Fibroblast of villous mesenchyme (primary cell): Measurements from ENCODE around the gene CLEC3A. TPM values are rescaled to one million over a fixed set of nuclear protein-coding genes. Genes with fewer than 3 reads are reported as not detected.

Experiments
- DNase-seq: peaks from one replicate; pipeline ENCODE4 v3.0.0-alpha.2; 2010; ENCODE audit warnings: low read depth
- H3K4me3 ChIP-seq: 2 replicates; pipeline ENCODE4 v1.5.1; 2011; ENCODE audit warnings: low read depth, mild to moderate bottlenecking, low read length
- CTCF ChIP-seq: IDR thresholded peaks from 2 replicates; pipeline ENCODE4 v1.5.1; 2012; ENCODE audit warnings: low read depth, mild to moderate bottlenecking, low read length; ENCODE audit not compliant: insufficient read depth
- total RNA-seq: library from RNA; depleted of rRNA; stranded (reverse); fragments of >200 nt; gene quantifications from 2 replicates; pipeline ENCODE4 v1.2.3, GENCODE V29; 2012

Gene CLEC3A
- total RNA-seq, 1 donor = not detected

GRCh38 chr16:78072275-78072674 lies 49.9 kb downstream of the CLEC3A start:
- no peak overlapping the region for H3K4me3 ChIP-seq
- no peak for TF ChIP-seq CTCF
- DNase-seq = no peak

GRCh38 chr16:78075800-78076199 lies 53.5 kb downstream of the CLEC3A start:
- H3K4me3 ChIP-seq = no peak overlapping the region
- DNase-seq = no peak
- no peak for TF ChIP-seq CTCF

DNA sequence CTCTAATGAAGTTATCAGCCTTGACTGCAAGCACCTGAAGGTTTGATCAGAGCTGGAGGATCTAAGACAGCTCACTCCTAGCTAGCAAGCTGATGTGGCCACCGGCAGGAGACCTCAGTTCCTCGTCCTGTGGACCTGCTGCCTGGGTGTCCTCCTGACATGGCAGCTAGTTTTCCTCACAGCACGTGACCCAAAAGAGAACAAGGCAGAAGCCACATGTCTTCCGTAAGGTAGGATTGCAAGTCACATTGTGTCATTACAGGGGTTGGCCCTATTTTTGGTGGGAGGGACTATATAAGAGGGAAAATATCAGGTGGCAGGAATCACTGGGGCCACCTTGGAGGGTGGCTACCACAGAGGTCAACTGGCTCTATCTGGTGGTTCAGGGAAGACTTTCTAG lies 59.0 kb downstream of the CLEC3A start:
- no peak overlapping the region for H3K4me3 ChIP-seq
- no peak for TF ChIP-seq CTCF

More for the DNA sequence above, 59.0 kb downstream of the CLEC3A start:
- no peak for DNase-seq

Other genes with a start within 250 kb of the CLEC3A start
- 37.6 and 59.3 TPM in 2 replicates for gene VAT1L, start 234.0 kb upstream of the CLEC3A start, total RNA-seq
- gene WWOX, start 77.1 kb downstream of the CLEC3A start, total RNA-seq = 8.2 and 10.6 TPM in 2 replicates